Left forelimb (tissue), 1 donor: Measurements from ENCODE around the gene TM6SF1.
"Not testable (repeated sequence)": the region's sequence is repeated elsewhere in the genome, so short reads cannot be mapped to it uniquely, and the experiment has no call there.

Experiments used
- DNase-seq: peaks from one replicate; pipeline ENCODE4 v3.0.0-alpha.2; 2018; ENCODE audit warnings: low spot score

The TM6SF1 gene

GRCh38 chr15:83106994-83107840, at the start of gene TM6SF1:
Gene TM6SF1 (plus strand): TSS chr15:83107645. CDS start chr15:83107681, 36 bp downstream.
- DNase-seq, result no peak

GRCh38 chr15:83057696-83058376, 49.6 kb upstream of the TM6SF1 start:
- no peak for DNase-seq

- DNase-seq, result no peak
These were observed 45.8 kb upstream of the TM6SF1 start for GRCh38 chr15:83061680-83062079.

GRCh38 chr15:83062768-83063180, 44.7 kb upstream of the TM6SF1 start:
- DNase-seq, result no peak

GRCh38 chr15:83063551-83063950, 43.9 kb upstream of the TM6SF1 start:
- DNase-seq, result no peak

GRCh38 chr15:83064859-83065258, 42.6 kb upstream of the TM6SF1 start:
- DNase-seq, result no peak

GRCh38 chr15:83065431-83065830, 42.0 kb upstream of the TM6SF1 start:
- no peak for DNase-seq

GRCh38 chr15:83066034-83066733, 41.3 kb upstream of the TM6SF1 start:
- DNase-seq, result no peak

- peak; percentile 92 for DNase-seq
These were observed 40.5 kb upstream of the TM6SF1 start, which contains the start of gene BTBD1 for GRCh38 chr15:83066734-83067637. Gene BTBD1 (minus strand): TSS chr15:83067252. CDS start chr15:83067151, 101 bp downstream.

GRCh38 chr15:83067638-83067962, 39.8 kb upstream of the TM6SF1 start:
- DNase-seq, result no peak

GRCh38 chr15:83068054-83068453, 39.4 kb upstream of the TM6SF1 start:
- DNase-seq, result no peak

GRCh38 chr15:83069211-83069642, 38.2 kb upstream of the TM6SF1 start:
- DNase-seq, result not testable (repeated sequence)

GRCh38 chr15:83077491-83078230, 29.8 kb upstream of the TM6SF1 start:
- DNase-seq, result no peak

- DNase-seq, result no peak
These were observed 28.7 kb upstream of the TM6SF1 start for GRCh38 chr15:83078712-83079111.

GRCh38 chr15:83081256-83082014, 26.0 kb upstream of the TM6SF1 start:
- no peak for DNase-seq

GRCh38 chr15:83082730-83083386, 24.6 kb upstream of the TM6SF1 start:
- no peak for DNase-seq

GRCh38 chr15:83085461-83085860, 22.0 kb upstream of the TM6SF1 start:
- DNase-seq, result not testable (repeated sequence)

- not testable (repeated sequence) for DNase-seq
These were observed 21.4 kb upstream of the TM6SF1 start for GRCh38 chr15:83085864-83086552.

GRCh38 chr15:83087576-83087975, 19.9 kb upstream of the TM6SF1 start:
- no peak for DNase-seq
